DND-41 (cell line): ENCODE data around the gene ADAM17.
"Not testable (repeated sequence)": the region's sequence is repeated elsewhere in the genome, so short reads cannot be mapped to it uniquely, and the experiment has no call there.

ENCODE experiments used
- ATAC-seq: fragments of 200-7000 bp; cut with Tn5 transposase; 3 replicates; pipeline ENCODE4 v1.9.1; 2021; ENCODE audit warnings: low read depth; ENCODE audit not compliant: insufficient read depth
- DNase-seq: peaks from one replicate; pipeline ENCODE4 v3.0.0-alpha.2; 2020
- H2AFZ ChIP-seq: 2 replicates; pipeline ENCODE4 v1.6.0; 2012; ENCODE audit warnings: low read depth, low read length
- H3K27ac ChIP-seq: 2 replicates; pipeline ENCODE4 v1.5.1; 2012; ENCODE audit warnings: low read length, inconsistent platforms
- H3K27me3 ChIP-seq: fragments of 200-600 bp; sonication (generic); 2 replicates; pipeline ENCODE4 v1.6.0; 2012; ENCODE audit warnings: low read length, mild to moderate bottlenecking, inconsistent platforms; ENCODE audit not compliant: insufficient read depth, poor library complexity
- H3K36me3 ChIP-seq: 2 replicates; pipeline ENCODE4 v1.5.1; 2012; ENCODE audit warnings: low read length, inconsistent platforms; ENCODE audit not compliant: insufficient read depth
- H3K4me1 ChIP-seq: 2 replicates; pipeline ENCODE4 v1.5.1; 2012; ENCODE audit warnings: mild to moderate bottlenecking, low read length; ENCODE audit not compliant: insufficient read depth
- H3K4me2 ChIP-seq: 2 replicates; pipeline ENCODE4 v1.6.0; 2012; ENCODE audit warnings: mild to moderate bottlenecking, moderate library complexity, low read length, inconsistent platforms; ENCODE audit not compliant: insufficient read depth
- H3K4me3 ChIP-seq, 2 experiments: fragments of 200-600 bp in 1 of 2; shearing (Covaris generic) in 1 of 2; 2 replicates each; pipeline ENCODE4 v1.5.1; 2012 to 2016; ENCODE audit warnings: inconsistent platforms in 2 of 2, low read length in 2 of 2, mild to moderate bottlenecking in 2 of 2, low read depth in 1 of 2, moderate library complexity in 1 of 2
- H3K79me2 ChIP-seq: 2 replicates; pipeline ENCODE4 v1.6.0; 2012; ENCODE audit warnings: low read length, inconsistent platforms; ENCODE audit not compliant: insufficient read depth
- H3K9ac ChIP-seq: 2 replicates; pipeline ENCODE4 v1.6.0; 2012; ENCODE audit warnings: low read depth, mild to moderate bottlenecking, inconsistent platforms, low read length, moderate library complexity
- H3K9me3 ChIP-seq: 2 replicates; pipeline ENCODE4 v1.5.1; 2012; ENCODE audit warnings: low read length, moderate library complexity, mild to moderate bottlenecking, inconsistent platforms; ENCODE audit not compliant: insufficient read depth, severe bottlenecking
- H4K20me1 ChIP-seq: 2 replicates; pipeline ENCODE4 v1.6.0; 2012; ENCODE audit warnings: low read length; ENCODE audit not compliant: insufficient read depth
- EZH2 ChIP-seq: IDR thresholded peaks from 3 replicates; pipeline ENCODE4 v1.6.1; 2012; ENCODE audit warnings: borderline replicate concordance, low read depth, mild to moderate bottlenecking, moderate library complexity, low read length, inconsistent platforms; ENCODE audit not compliant: severe bottlenecking
- TF ChIP-seq, protein P1 (sequence below): IDR thresholded peaks from 2 replicates; pipeline ENCODE4 v1.5.1; 2012; ENCODE audit warnings: borderline replicate concordance, low read length, moderate library complexity, mild to moderate bottlenecking; ENCODE audit not compliant: poor library complexity, severe bottlenecking; ENCODE audit errors: extremely low read depth

The ADAM17 gene

GRCh38 chr2:9586465-9586864 is 30.8 kb upstream of the ADAM17 start:
- H3K4me2 ChIP-seq = no peak overlapping the region
- H3K9ac ChIP-seq = no peak overlapping the region
- no peak overlapping the region for H3K4me3 ChIP-seq
- DNase-seq = no peak
- peaks cover 17% of the 10 kb centered on the region for H4K20me1 ChIP-seq
- H3K36me3 ChIP-seq = peaks cover 80% of the 10 kb centered on the region
- no peak for ATAC-seq
- no peaks in the 10 kb centered on the region for H3K9me3 ChIP-seq
- H3K79me2 ChIP-seq = peaks cover 28% of the 10 kb centered on the region
- H3K27ac ChIP-seq = no peak overlapping the region
- no peaks in the 10 kb centered on the region for H3K27me3 ChIP-seq
- TF ChIP-seq, protein P1, sequence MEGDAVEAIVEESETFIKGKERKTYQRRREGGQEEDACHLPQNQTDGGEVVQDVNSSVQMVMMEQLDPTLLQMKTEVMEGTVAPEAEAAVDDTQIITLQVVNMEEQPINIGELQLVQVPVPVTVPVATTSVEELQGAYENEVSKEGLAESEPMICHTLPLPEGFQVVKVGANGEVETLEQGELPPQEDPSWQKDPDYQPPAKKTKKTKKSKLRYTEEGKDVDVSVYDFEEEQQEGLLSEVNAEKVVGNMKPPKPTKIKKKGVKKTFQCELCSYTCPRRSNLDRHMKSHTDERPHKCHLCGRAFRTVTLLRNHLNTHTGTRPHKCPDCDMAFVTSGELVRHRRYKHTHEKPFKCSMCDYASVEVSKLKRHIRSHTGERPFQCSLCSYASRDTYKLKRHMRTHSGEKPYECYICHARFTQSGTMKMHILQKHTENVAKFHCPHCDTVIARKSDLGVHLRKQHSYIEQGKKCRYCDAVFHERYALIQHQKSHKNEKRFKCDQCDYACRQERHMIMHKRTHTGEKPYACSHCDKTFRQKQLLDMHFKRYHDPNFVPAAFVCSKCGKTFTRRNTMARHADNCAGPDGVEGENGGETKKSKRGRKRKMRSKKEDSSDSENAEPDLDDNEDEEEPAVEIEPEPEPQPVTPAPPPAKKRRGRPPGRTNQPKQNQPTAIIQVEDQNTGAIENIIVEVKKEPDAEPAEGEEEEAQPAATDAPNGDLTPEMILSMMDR = no peak
- TF ChIP-seq EZH2 = no peak
- no peak overlapping the region for H2AFZ ChIP-seq
- no peaks in the 10 kb centered on the region for H3K4me1 ChIP-seq

GRCh38 chr2:9585486-9585885 is 29.9 kb upstream of the ADAM17 start:
- TF ChIP-seq, protein P1 = no peak
- no peak for TF ChIP-seq EZH2
- Histone ChIP-seq H3K27ac (no peak overlapping the region), H4K20me1 (peaks cover 14% of the 10 kb centered on the region; the same call in 1 of the 2 replicates), H3K79me2 (peaks cover 18% of the 10 kb centered on the region; the same call in 1 of the 2 replicates), H2AFZ (no peak overlapping the region), H3K4me1 (no peaks in the 10 kb centered on the region), H3K27me3 (no peaks in the 10 kb centered on the region), H3K36me3 (peaks cover 71% of the 10 kb centered on the region), H3K4me3 (no peak overlapping the region), H3K9ac (no peak overlapping the region), H3K9me3 (no peaks in the 10 kb centered on the region), H3K4me2 (no peak overlapping the region)
- no peak for DNase-seq
- ATAC-seq = no peak

GRCh38 chr2:9584902-9585301 is 29.3 kb upstream of the ADAM17 start:
- H3K4me1 ChIP-seq, H4K20me1 ChIP-seq, H3K27me3 ChIP-seq, ATAC-seq, H3K4me2 ChIP-seq, H3K9ac ChIP-seq, H2AFZ ChIP-seq, H3K27ac ChIP-seq, DNase-seq, H3K9me3 ChIP-seq, H3K4me3 ChIP-seq: not testable (repeated sequence)
- peaks cover 65% of the 10 kb centered on the region for H3K36me3 ChIP-seq
- H3K79me2 ChIP-seq = peaks cover 12% of the 10 kb centered on the region; the same call in 1 of the 2 replicates

DNA sequence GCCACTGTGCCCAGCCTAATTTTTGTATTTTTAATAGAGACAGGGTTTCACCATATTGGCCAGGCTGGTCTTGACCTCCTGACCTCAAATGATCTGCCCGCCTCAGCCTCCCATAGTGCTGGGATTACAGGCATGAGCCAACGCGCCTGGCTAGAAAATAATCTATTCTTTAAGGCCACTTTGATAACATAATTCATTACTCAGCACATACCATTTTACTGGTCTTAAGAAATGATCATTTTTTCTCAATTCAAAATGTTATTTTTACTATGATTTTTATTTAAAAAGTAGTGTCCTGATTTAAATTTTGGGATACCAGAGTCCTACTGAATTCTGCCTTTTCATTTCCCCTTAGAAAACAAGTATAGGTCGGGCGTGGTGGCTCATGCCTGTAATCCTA is 27.0 kb upstream of the ADAM17 start:
- DNase-seq (no peak), ATAC-seq (no peak)
- Histone ChIP-seq H3K4me3 (no peak overlapping the region), H3K27me3 (no peaks in the 10 kb centered on the region), H3K9me3 (no peaks in the 10 kb centered on the region), H2AFZ (no peak overlapping the region), H3K9ac (no peak overlapping the region), H3K4me2 (no peak overlapping the region), H3K79me2 (peaks cover 3% of the 10 kb centered on the region; the same call in 1 of the 2 replicates), H4K20me1 (no peaks in the 10 kb centered on the region; the same call in 1 of the 2 replicates), H3K27ac (no peak overlapping the region), H3K4me1 (no peaks in the 10 kb centered on the region), H3K36me3 (peaks cover 44% of the 10 kb centered on the region)
- TF ChIP-seq, protein P1 = no peak
- no peak for TF ChIP-seq EZH2
